HG03571 (cell line): ENCODE results near the gene HID1.
A peak's percentile ranks its signal among the peaks of the same experiment; 100 is the strongest.
"Not testable (repeated sequence)": the region's sequence is repeated elsewhere in the genome, so short reads cannot be mapped to it uniquely, and the experiment has no call there.

Experiments
- ATAC-seq: cut with Tn5 transposase; IDR thresholded peaks from one replicate; pipeline ENCODE4 v1.9.1; 2021; ENCODE audit not compliant: unreplicated experiment

Gene HID1, protein sequence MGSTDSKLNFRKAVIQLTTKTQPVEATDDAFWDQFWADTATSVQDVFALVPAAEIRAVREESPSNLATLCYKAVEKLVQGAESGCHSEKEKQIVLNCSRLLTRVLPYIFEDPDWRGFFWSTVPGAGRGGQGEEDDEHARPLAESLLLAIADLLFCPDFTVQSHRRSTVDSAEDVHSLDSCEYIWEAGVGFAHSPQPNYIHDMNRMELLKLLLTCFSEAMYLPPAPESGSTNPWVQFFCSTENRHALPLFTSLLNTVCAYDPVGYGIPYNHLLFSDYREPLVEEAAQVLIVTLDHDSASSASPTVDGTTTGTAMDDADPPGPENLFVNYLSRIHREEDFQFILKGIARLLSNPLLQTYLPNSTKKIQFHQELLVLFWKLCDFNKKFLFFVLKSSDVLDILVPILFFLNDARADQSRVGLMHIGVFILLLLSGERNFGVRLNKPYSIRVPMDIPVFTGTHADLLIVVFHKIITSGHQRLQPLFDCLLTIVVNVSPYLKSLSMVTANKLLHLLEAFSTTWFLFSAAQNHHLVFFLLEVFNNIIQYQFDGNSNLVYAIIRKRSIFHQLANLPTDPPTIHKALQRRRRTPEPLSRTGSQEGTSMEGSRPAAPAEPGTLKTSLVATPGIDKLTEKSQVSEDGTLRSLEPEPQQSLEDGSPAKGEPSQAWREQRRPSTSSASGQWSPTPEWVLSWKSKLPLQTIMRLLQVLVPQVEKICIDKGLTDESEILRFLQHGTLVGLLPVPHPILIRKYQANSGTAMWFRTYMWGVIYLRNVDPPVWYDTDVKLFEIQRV

DNA sequence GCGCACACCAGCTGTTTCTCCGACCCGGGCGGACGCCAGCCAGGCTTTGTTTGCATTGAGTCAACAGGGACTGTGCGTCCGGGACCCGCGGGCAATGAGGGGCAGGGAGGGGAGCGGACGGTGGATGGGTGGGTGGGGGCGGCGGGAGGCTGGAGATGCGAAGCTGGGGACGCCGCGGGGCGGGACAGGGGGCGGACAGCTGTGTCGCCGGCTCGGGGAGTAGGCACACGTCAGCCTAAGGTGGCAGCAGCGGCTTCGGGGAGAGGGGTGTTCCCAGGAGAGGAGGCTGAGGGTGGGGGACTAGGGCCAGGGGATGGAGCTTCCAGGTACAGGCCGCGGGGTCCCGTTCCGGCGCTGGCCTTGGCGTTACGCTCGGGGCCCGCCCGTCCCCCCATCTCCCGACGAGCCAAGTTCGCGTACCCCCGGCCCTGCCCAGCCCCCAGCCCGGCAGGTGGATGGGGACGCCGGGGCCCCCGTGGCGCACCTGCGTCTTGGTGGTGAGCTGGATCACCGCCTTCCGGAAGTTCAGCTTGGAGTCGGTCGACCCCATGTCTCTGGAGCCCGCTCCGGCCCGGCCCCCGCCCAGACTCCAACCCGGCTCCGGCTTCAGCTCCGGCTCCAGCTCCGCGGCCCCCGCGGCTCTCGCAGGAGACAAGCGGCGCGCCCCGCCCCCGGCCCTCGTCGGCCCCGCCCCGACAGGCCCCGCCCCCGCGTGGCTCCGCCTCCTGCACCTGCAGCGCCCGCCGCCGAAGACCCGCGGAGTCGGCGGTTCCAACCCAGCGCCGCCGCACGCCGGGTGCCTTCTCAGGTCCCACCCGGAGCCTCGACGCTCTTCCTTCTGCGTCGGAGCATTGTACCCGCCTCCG is at the start of gene HID1:
Gene HID1 (minus strand): TSS at position 653 of the 866 bp plus-strand sequence. CDS start 103 bp downstream, at position 550.
- ATAC-seq, result no peak

DNA sequence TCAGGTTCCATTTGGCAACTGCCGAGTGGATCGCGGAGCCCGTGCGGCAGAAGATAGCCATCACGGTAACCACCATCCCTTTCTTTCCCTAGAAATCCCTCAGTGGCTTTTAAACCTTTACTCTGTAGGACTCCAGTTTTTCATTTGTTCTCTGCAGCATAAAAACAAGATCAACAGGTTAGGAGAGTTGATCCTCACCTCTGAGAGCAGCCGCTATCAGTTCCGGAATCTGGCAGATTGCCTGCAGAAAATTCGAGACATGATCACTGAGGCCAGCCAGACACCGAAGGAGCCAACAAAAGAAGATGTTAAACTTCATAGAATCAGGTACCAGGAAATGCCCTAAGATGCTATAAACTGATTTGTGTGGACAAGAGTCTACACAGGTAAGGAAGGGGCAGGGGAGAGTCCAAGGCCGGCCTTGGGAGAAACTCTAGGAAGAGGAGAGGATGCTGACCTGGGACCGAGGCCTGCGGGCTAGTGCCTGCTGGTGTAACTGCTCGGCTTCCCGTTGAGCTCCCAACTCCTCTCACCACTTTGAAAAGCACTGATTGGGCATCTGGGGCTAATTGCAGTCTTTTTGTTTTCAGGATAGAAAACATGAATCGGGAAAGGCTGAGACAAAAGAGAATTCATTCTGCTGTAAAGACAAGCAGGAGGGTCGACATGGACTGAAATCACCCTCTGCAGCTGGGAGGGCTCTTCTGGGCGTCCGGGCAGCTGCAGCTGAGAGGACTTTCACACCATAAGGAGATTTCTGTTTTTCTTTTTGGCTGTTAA is 48.0 kb upstream of the HID1 start:
- no peak for ATAC-seq

DNA sequence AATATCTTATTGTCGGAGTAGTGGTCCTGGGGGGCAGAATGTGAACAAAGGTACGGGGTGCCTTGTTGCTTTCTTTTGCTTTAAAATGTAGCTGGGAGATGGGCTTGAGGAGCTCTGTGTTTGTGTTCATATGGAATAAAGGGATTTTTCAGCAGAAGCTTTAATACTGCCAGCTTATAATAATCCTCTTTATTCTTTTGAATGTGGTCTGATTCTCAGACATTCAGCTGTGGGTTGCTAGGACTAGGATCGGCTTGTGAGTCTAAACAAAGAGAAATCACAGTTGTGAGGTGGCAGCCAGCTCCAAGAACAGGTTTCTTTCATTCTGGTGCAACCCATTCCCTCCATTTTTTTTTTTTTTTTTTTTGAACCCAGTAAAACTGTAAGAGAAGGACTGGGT is 47.2 kb upstream of the HID1 start:
- no peak for ATAC-seq

DNA sequence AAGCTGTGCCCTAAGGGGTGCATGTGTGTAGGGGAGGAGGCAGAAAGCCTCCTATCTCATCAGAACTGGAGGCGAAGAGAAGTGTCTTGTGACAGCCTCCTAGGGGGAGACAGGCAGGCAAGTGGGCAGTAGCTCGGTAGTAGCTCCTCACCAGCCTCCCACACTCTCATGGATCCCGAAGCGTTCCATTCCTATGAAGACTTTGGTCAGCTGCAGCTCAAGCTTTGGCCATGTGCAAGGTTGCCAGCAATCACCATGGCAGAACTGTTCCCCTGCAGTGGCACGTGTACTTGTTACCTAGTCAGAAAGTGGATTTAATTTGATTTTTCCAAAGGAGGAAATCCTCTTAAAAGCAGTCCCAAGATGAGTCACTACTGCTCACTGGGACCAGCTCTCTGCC is 46.6 kb upstream of the HID1 start:
- ATAC-seq, result no peak

DNA sequence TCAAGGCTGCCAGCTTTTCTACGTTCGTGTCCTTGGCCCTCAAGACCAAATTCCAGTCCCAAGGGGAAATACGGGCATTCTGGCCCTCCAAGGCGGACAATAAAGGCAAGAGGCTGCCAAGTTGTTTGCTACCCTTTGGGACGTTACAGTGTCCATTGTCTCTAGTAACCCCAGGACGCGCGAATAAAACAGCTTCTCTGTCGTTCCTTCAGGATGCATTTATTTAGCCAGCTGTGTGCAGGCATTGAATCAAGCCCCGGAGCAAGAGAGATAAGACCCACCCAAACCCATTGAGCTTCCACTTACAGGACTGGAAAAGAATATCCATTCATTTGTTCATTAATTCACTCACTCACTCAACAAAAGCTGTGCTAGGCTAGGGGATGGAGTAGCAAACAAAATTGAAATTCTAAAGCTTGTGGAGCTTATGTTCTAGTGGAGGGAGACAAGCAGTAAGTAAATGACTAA is 40.6 kb upstream of the HID1 start:
- no peak for ATAC-seq

DNA sequence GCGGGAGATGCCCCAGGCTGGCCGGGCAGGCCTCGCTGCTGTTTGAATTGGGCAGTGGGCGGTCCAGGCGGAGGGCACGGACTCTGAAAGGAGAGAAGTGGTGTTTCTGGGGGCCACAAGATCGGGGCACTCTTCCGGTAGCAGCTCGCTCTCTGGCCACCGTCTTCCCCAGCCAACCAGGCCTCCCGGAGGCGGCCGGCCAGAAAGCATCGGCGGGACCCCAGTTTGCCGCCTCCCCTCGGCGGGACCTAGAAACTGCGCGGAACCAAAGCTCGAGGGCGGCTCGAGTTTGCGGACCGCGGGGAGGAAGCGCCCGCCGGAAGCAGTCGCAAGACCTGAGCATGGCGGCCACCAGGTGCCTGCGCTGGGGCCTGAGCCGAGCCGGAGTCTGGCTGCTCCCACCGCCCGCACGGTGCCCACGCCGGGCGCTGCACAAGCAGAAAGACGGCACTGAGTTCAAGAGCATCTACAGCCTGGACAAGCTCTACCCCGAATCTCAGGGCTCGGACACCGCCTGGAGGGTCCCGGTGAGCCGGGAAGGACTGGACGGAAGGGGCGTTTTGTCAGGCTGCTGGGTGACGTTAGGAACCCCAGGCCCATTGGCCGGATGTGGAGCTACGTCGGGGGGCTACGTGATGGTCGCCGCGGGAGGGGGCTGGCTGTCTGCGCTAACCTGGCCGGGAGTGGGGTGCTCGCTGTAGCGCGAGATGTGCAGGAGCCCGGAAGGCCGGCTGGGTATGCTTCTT is 40.0 kb upstream of the HID1 start, which contains the start of gene MRPL58:
Gene MRPL58 (plus strand): TSS at position 325 of the 746 bp plus-strand sequence. CDS start 17 bp downstream, at position 342.
- peak; percentile 91 for ATAC-seq

DNA sequence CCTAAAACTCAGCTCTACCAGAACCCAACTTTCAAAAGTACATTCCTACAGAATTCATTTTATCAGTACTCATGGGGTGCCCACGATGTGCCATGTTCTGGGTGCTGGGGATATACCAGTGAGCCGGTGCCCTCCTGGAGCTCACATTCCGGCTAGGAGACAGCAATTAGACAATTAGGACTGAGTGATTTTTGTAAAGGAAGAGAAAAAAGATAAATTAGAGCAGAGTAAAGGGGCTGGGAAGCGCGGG is 39.5 kb upstream of the HID1 start:
- no peak for ATAC-seq

DNA sequence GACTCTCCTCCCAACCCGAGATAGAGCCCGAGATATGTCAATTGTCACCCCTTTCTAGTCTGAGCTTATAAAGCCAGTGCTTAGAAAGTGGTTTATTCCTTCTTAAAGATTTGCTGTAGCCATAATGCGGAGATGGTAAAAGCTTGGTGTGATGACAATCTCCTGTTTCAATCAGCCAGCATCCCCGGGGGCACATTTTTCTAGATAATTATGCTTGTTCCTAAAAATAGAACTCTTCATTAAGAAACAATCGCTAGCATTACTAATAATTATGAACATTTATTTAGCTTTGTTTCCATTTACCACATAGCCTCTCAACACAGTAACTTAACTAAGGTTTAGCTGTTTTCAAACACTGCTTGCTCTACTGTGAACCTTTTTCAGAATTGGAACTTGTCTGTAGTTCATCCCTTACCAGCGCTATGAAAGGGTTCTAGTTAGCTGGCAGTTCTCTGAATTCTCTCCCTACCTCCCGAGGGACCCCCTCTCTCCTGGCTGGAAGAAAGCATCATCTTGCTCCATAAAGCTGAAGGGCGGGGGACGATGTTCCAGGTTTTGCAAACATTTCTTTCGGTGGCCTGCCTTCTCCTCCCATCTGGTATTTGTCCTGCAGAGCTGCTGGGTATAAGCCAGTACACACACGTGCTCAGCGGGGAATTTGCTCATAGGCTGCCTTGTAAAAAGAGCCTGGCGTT is 39.0 kb upstream of the HID1 start:
- no peak for ATAC-seq

DNA sequence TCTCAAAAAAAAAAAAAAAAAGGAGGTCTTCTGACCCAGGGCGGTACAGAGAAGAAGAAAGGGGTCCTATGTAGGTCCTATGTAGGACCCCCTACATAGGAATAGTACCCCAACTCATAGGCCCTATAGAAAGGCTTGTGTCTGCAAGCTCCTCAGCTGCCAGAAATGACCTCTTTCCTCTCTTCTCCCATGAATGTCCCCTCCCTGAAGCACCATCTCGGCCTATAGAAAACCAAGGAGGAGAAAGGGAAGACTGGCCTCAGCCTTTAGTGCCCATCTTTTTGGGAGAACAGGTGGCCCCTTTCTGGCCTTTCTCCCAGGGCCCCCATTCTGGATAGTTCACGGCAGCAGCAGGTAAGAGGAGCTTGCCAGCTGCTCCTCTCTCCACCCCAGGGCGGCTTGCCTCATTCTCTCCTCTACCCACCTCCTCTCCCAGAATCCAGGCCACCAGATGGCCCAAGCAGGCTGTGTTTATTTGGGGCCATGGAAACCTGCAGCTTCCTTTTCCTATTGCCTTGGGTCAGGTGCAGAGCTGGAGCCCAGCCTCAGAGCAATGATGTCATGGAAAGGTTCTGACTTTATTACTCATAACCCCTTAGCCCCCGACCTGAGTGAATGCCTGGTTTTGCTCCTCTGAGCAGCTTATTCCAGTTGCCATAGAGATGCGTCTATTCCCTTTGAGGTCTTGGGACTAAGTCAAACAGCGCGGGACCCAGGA is 38.3 kb upstream of the HID1 start:
- ATAC-seq, result no peak

DNA sequence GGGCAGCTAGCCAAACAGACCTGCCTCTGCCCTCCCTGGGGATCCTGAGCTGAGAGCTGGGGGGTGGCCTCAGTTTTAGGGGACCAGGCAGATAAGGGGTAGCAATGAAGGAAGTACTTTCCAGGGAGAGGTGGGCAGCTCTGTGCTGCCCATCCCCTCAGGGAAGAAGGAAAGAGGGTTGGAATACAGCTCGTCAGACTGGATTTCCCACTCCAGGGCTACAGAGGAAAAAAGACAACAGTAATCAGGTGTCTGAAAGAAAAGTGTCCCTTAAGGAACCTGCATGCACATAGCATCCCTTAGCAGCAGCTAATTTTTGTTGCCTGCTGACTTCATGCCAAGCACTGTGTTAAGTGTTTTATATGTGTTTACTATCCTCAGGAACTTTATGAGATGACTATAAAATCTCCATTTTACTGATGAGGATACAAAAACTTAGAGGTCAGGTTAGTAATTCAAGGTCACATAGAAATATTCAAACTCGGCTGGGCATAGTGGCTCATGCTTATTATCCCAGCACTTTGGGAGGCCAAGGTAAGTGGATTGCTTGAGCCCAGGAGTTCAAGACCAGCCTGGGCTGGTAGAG is 36.7 kb upstream of the HID1 start:
- no peak for ATAC-seq

DNA sequence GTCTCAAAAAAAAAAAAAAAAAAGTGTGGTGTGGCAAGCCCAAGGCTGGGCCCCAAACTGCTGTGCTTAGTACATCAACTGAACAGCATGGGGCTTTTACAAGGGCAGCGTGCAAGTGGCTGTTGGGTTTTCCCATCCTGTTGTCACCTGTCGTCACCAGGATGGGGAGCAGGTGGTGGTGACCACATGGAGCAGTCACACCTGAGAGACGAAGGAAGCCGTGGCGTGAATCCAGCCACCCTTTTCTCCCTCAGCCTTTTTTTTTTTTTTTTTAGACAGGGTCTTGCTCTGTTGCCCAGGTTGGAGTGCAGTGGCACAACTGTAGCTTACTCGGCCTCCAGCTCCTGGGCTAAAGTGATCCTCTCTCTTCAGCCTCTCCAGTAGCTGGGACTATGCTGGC is 35.8 kb upstream of the HID1 start:
- no peak for ATAC-seq

DNA sequence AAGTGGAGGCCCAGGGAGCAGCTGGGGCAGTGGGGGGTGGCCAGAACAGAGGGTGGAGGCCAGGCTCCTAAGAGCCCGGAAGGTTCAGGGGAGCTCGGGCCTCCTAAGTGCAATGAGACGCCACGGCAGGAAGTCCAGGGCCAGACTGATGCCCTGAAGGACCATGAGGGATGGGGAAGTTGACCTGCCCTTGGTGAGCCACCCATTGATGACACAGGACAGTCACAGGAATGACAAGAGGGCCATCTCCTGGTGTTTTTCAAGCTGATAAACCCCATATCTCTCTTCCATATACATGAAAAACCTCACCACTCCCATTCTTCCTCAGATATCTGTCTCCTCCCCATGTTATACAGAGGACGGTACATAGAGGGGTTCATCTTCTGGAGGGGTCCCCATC is 34.1 kb upstream of the HID1 start:
- ATAC-seq, result no peak

DNA sequence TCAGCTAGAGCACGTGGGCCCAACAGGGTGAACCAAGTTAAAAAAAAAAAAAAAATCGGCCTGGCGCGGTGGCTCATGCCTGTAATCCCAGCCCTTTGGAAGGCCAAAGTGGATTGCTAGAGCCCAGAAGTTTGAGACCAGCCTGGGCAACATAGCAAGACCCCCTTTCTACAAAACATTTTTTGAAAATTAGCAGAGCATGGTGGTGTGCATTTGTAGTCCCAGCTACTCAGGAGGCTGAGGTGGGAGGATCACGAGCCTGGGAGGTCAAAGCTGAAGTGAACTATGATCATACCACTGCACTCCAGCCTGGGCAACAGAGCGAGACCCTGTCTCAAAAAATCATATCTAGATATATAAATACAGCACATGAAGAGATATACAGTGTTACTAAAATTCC is 33.5 kb upstream of the HID1 start:
- not testable (repeated sequence) for ATAC-seq

DNA sequence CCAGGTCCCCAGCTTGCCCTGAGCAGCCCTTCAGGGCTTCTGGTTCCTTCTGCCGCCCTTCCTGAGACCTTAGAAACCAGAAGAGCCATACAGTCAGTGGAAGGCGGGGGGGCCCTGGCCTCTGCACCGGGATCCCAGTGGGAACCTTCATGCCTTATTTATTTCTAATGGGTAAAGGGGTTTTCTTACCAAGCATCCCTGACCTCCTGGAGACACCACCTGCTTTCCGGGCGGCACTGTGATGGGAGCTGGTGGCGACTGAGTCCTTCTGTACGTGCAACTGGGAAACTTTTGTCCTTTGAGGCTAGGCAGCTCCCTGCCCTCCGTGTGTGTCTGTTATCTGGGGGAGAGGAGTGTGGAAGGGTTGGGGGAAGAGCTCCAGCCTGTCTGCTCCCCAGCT is 32.7 kb upstream of the HID1 start:
- no peak for ATAC-seq

DNA sequence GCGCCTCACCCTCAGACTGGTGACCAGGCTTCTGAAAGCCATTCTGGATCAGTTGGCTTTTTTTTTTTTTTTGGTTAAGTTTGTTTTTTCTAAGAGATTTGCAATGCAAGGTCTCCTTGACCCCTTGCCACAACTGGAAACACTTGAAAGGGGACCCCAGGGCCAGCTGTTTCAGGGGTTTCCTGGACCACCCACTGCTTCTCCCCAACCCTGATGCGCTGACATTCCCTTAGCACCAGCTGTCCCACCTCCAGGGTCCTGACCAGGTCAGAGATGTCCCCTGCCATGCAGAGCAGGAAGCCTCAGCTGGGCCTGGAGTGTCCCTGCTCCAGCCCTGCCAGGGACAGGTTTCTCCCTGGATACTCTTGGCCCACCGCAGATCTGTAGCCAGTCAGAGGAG is 31.8 kb upstream of the HID1 start:
- ATAC-seq, result no peak

DNA sequence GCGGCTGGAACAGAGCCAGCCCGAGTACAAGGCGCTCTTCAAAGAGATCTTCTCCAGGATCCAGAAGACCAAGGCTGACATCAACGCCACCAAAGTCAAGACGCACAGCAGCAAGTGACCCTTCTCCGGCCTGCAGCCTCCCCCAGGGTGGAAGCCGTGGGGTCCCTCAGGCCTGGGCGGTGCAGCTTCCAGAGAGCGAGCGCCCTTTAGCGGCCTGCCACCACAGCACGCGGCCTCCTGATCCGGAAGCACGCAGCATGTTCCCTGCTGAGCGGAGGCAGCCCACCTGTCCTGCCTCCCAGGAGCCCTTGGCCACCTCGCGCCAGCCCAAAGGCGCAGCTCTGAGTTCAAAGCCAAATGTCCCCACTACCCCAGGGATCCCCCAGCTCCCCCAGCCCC is 31.4 kb upstream of the HID1 start:
- no peak for ATAC-seq

DNA sequence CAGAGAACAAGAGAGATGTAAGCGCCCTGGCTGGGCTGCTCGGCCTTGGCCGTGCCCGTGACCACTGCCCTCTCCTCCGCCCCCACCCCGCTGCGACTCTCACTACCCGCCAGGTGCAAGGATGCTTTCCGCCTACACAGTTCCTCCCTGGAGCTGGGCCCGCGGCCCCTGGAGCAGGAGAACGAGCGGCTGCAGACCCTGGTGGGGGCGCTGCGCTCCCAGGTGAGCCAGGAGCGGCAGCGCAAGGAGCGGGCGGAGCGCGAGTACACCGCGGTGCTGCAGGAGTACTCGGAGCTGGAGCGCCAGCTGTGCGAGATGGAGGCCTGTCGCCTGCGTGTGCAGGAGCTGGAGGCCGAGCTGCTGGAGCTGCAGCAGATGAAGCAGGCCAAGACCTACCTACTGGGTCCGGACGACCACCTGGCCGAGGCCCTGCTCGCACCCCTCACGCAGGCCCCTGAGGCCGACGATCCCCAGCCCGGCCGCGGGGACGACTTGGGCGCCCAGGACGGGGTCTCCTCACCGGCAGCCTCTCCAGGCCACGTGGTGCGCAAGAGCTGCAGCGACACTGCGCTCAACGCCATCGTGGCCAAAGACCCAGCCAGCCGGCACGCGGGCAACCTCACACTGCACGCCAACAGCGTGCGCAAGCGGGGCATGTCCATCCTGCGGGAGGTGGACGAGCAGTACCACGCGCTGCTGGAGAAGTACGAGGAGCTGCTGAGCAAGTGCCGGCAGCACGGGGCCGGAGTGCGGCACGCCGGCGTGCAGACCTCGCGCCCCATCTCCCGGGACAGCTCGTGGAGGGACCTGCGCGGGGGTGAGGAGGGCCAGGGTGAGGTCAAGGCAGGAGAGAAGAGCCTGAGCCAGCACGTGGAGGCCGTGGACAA is 30.8 kb upstream of the HID1 start:
- no peak for ATAC-seq
